Spleen (tissue), 11 donors: ENCODE measurements around the gene TCEANC2. TPM values are rescaled to one million over a fixed set of nuclear protein-coding genes. Genes with fewer than 3 reads are reported as not detected.
A peak's percentile ranks its signal among the peaks of the same experiment; 100 is the strongest.

ENCODE experiments used
- DNase-seq: peaks from one replicate; pipeline ENCODE4 v3.0.0-alpha.2; 2020
- H3K27ac ChIP-seq, 8 donors: fragments of 200-600 bp; sonication (generic) in 7 of 8; 1 replicate in 4 of 8; 2 replicates in 4 of 8; pipeline versions ENCODE4 v1.5.0 to v1.8.0; 2016 to 2021; ENCODE audit warnings: inconsistent platforms in 4 of 8, mild to moderate bottlenecking in 4 of 8, moderate library complexity in 1 of 8
- H3K27me3 ChIP-seq, 7 donors: fragments of 200-600 bp; sonication (generic) in 6 of 7; replicated peaks in 1 of 7; 1 replicate in 4 of 7; 2 replicates in 3 of 7; pipeline versions ENCODE4 v1.5.0 to v1.8.0; 2016 to 2021; ENCODE audit warnings: inconsistent platforms in 3 of 7, mild to moderate bottlenecking in 1 of 7
- H3K36me3 ChIP-seq, 6 donors: fragments of 200-600 bp; sonication (generic) in 5 of 6; 1 replicate in 4 of 6; 2 replicates in 2 of 6; pipeline versions ENCODE4 v1.5.0 to v1.8.0; 2016 to 2021; ENCODE audit warnings: inconsistent platforms in 2 of 6
- H3K4me1 ChIP-seq, 6 donors: fragments of 200-600 bp; sonication (generic) in 5 of 6; 1 replicate in 3 of 6; 2 replicates in 3 of 6; pipeline versions ENCODE4 v1.5.0 to v1.8.0; 2016 to 2021; ENCODE audit warnings: inconsistent platforms in 3 of 6
- H3K4me3 ChIP-seq, 8 donors: fragments of 200-600 bp; sonication (generic) in 7 of 8; 1 replicate in 4 of 8; 2 replicates in 4 of 8; pipeline versions ENCODE4 v1.5.0 to v1.8.0; 2016 to 2021; ENCODE audit warnings: inconsistent platforms in 4 of 8, mild to moderate bottlenecking in 4 of 8, moderate library complexity in 2 of 8
- H3K9me3 ChIP-seq, 8 donors: fragments of 200-600 bp; sonication (generic) in 7 of 8; 1 replicate in 4 of 8; 2 replicates in 4 of 8; pipeline versions ENCODE4 v1.5.0 to v1.8.0; 2016 to 2021; ENCODE audit warnings: inconsistent platforms in 4 of 8
- POLR2A ChIP-seq, 3 donors: fragments of 450-650 bp; IDR thresholded peaks; one replicate each; pipeline ENCODE4 v1.5.1; 2017; ENCODE audit warnings: antibody characterized with exemption in 3 of 3, mild to moderate bottlenecking in 1 of 3
- POLR2AphosphoS5 ChIP-seq, 3 donors: sonication (generic); formaldehyde crosslinking; IDR thresholded peaks; one replicate each; pipeline ENCODE4 v1.5.1; 2017; ENCODE audit warnings: antibody characterized with exemption in 3 of 3
- WGBS, 5 donors: extraction: QIAGEN DNeasy Blood & Tissue Kit in 3 of 5; methylation state at CpG; one replicate each; pipeline versions ENCODE4 v1.1.5 to v1.1.7; 2013 to 2018; 5-methylcytosine and 5-hydroxymethylcytosine counted together
- intact Hi-C: fragments of 100-400 bp; cut with DNase I; formaldehyde crosslinking; loops from one replicate; pipeline ENCODE4 v1.15.0; 2023; ENCODE audit warnings: low total_unique reads
- polyA plus RNA-seq, 3 donors: library from polyadenylated mRNA; stranded (reverse); fragments of 200-250 nt; gene quantifications; one replicate each; pipeline ENCODE4 v1.2.1, GENCODE V29; 2013
- total RNA-seq, 7 donors: library from RNA; depleted of rRNA in 3 of 7; stranded (reverse); fragments of >200 nt in 3 of 7; fragmentation: NEBNext Ultra II Directional in 4 of 7; extraction: Animal tissue kit (Norgen Biotek cat#: 25700) in 4 of 7; gene quantifications; one replicate each; pipeline versions ENCODE4 v1.1.0 to v1.2.1, GENCODE V29; 2016 to 2021
- TF ChIP-seq, protein P1 (sequence below), 11 experiments: fragments of 200-600 bp in 7 of 11; fragments of 450-650 bp in 4 of 11; sonication (generic) in 4 of 11; IDR thresholded peaks in 8 of 11; conservative IDR thresholded peaks in 3 of 11; 1 replicate in 7 of 11; 2 replicates in 4 of 11; pipeline versions ENCODE4 v1.4.0 to v1.8.0; 2016 to 2021; ENCODE audit warnings: antibody characterized with exemption in 11 of 11, inconsistent platforms in 4 of 11, mild to moderate bottlenecking in 1 of 11
- donor health status: healthy with polysubstance abuse.
- donor health status: DM: no; HTN: no; CAD: no; lungs with moderate emphysema.
- donor health status: DM: no; HTN: no; CAD: no.
- donor health status: Bipolar disorder and iron deficiency.
- donor health status: healthy.
- donor health status: DM: no; HTN: no; CAD: no.
- donor health status: DM: yes; HTN: yes; CAD: no.

The TCEANC2 gene
- total and polyA plus RNA-seq, 10 donors = 1.9 to 12.7 (median 6.4) TPM

GRCh38 chr1:54117815-54118563, 64.6 kb downstream of the TCEANC2 start:
- WGBS, 5 donors = 82 to 87% (median 86%) methylated on average over 11 of the region's 11 CpGs
- Histone ChIP-seq H3K27ac (no peak overlapping the region), H3K4me3 (no peak overlapping the region), H3K27me3 (peaks cover 0 to 21% (median 0%) of the 10 kb centered on the region in 7 donors), H3K4me1 (peaks cover 0 to 24% (median 18%) of the 10 kb centered on the region in 6 donors), H3K36me3 (no peaks in the 10 kb centered on the region), H3K9me3 (no peaks in the 10 kb centered on the region)
- peak; percentile 36 for DNase-seq
- intact Hi-C loops = no loop called here
- no peak for TF ChIP-seq POLR2A (IDR thresholded peaks at IDR 0.05)
- TF ChIP-seq POLR2AphosphoS5 (IDR thresholded peaks at IDR 0.05) = no peak
- TF ChIP-seq, protein P1, sequence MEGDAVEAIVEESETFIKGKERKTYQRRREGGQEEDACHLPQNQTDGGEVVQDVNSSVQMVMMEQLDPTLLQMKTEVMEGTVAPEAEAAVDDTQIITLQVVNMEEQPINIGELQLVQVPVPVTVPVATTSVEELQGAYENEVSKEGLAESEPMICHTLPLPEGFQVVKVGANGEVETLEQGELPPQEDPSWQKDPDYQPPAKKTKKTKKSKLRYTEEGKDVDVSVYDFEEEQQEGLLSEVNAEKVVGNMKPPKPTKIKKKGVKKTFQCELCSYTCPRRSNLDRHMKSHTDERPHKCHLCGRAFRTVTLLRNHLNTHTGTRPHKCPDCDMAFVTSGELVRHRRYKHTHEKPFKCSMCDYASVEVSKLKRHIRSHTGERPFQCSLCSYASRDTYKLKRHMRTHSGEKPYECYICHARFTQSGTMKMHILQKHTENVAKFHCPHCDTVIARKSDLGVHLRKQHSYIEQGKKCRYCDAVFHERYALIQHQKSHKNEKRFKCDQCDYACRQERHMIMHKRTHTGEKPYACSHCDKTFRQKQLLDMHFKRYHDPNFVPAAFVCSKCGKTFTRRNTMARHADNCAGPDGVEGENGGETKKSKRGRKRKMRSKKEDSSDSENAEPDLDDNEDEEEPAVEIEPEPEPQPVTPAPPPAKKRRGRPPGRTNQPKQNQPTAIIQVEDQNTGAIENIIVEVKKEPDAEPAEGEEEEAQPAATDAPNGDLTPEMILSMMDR (IDR thresholded peaks at IDR 0.05 in 8 of 11, conservative IDR thresholded peaks at IDR 0.05 in 3 of 11) = no peak

DNA sequence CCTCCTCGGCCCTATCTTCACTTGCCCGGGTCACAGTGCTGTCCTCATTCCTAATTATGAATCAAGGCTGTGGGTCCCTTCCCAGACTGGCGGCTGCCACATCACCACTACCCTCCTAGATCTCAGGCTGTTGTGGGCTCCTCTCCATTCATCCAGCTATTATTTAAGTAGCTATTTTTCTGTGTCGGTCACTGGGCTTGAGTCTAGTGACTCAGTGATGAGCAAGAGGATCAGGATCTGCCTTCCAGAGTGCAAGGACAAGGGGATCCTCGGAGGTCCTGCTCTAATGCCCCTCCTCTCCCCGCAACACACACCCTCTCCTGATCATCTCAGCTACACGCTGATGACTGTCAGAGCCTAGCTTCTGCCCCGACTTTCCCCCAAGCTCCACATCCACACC, 65.3 kb downstream of the TCEANC2 start:
- 80 to 95% (median 87%) methylated on average over 8 of the region's 8 CpGs for WGBS, 5 donors
- peak; percentile 37 for DNase-seq
- no peak for TF ChIP-seq POLR2A (IDR thresholded peaks at IDR 0.05)
- TF ChIP-seq, protein P1 (IDR thresholded peaks at IDR 0.05 in 8 of 11, conservative IDR thresholded peaks at IDR 0.05 in 3 of 11) = no peak
- TF ChIP-seq POLR2AphosphoS5 (IDR thresholded peaks at IDR 0.05) = no peak
- H3K36me3 ChIP-seq = no peaks in the 10 kb centered on the region
- peaks cover 0 to 17% (median 11%) of the 10 kb centered on the region in 6 donors for H3K4me1 ChIP-seq
- no peaks in the 10 kb centered on the region for H3K9me3 ChIP-seq
- H3K27ac ChIP-seq = no peak overlapping the region
- H3K27me3 ChIP-seq = peaks cover 0 to 21% (median 0%) of the 10 kb centered on the region in 7 donors
- no peak overlapping the region for H3K4me3 ChIP-seq
- intact Hi-C loops = no loop called here

DNA sequence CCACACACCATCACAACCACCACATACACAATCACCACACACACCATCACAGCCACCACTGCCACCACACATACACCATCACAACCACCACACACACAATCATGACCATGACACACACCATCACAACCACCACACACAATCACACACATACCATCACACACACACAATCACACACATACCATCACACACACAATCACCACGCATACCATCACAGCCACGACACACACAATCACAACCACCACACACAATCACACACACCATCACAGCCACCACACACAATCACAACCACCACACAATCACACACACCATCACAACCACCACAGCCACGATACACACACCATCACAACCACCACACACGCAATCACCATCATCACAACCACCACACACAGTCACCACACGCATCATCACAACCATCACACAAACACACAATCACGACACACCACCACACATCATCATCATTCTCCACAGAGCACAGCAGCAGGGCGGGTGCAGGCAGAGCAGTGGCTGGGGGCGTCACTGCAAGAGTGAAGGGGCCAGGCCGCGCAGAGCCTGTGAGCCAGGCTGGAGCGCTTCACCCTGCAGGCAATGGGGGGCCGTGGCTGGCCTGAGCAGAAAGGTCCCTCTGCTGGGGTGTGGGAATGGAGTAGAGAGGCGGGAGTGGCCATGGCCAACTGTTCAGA, 66.8 kb downstream of the TCEANC2 start:
- TF ChIP-seq POLR2A (IDR thresholded peaks at IDR 0.05) = no peak
- TF ChIP-seq POLR2AphosphoS5 (IDR thresholded peaks at IDR 0.05) = no peak
- TF ChIP-seq, protein P1 (IDR thresholded peaks at IDR 0.05 in 8 of 11, conservative IDR thresholded peaks at IDR 0.05 in 3 of 11) = no peak
- Histone ChIP-seq H3K9me3 (no peaks in the 10 kb centered on the region), H3K4me3 (no peak overlapping the region), H3K27ac (no peak overlapping the region), H3K36me3 (no peaks in the 10 kb centered on the region), H3K4me1 (peaks cover 0 to 19% (median 11%) of the 10 kb centered on the region in 6 donors), H3K27me3 (peaks cover 0 to 21% (median 0%) of the 10 kb centered on the region in 7 donors)
- 93 to 96% (median 95%) methylated on average over 7 to 13 of the region's 13 CpGs for WGBS, 5 donors
- intact Hi-C loops = no loop called here
- DNase-seq = peak; percentile 66
